NOMO-1 (cell line): ENCODE results near the gene PCARE.
"Not testable (repeated sequence)": the region's sequence is repeated elsewhere in the genome, so short reads cannot be mapped to it uniquely, and the experiment has no call there.

Experiments
- DNase-seq, 2 experiments: peaks; one replicate each; lab custom pipeline; 2025; ENCODE audit not compliant: unreplicated experiment in 2 of 2; lab: John Stamatoyannopoulos, UW

Gene PCARE

DNA sequence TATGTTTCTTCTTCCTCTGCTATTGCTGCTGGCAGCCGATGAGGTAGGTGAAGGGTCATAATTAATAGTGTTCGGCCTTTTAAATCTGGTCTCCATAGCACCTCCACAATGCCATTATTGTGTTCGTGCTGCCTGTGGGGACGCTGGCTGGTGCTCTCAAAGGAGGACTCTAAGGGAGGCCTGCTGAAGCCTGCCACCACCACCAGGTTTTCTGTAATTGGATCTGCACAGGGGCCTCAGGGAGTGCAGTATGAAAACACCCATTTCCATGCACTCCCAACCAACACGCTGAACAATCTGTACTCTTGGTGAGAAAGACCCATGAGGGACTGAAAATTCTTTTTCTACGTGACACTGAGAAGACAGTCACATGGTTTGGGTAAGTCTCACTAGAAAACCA is 23.2 kb upstream of the PCARE start:
- DNase-seq = no peak

DNA sequence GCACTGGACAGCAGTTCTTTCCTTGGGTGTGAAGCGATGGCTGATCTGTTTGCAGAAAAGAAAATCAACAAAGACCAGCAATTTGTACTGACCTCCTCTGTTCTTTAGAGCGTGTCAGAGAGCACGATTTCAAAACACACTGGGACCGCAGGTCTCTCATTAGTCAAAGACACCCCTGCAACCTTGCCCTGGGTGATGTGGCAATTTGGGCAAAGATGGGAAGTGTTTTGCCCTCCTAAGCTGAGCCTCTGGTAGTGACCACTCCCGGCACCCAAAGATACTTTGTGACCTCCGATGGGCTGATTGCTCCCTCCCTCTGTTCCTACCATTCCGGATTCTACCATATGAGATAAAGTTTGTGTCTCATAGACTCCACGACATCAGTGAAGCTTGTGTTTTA is 22.6 kb upstream of the PCARE start:
- DNase-seq = no peak

DNA sequence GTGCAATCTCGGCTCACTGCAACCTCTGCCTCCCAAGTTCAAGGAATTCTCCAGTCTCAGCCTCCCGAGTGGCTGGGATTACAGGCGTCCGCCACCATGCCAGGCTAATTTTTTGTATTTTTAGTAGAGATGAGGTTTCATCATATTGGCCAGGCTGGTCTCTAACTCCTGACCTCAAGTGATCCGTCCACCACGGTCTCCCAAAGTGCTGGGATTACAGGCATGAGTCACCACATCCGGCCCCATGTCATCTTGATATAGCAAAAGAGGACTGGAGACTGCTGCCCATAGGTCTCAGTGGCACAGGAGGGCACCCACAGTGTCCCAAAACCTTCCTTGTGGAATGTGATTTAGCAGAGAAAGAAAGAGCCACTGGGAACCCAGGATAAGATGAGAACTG is 16.0 kb upstream of the PCARE start:
- DNase-seq = not testable (repeated sequence)

DNA sequence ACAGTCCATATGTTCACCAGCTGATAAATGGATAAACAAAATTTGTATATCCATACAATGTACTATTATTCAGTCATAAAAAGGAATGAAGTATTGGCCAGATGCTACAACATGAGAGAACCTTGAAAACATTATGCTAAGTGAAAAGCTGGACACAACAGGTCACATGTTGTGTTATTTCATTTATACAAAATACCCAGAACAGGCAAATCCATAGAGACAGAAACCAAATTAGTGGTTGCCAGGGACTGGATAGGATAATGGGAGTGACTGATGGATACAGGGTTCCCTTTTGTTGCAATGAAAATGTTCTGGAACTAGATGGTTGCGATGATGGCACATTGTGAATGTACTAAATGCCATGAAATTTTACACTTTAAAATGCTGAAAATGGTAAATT is 10.2 kb upstream of the PCARE start:
- no peak for DNase-seq

DNA sequence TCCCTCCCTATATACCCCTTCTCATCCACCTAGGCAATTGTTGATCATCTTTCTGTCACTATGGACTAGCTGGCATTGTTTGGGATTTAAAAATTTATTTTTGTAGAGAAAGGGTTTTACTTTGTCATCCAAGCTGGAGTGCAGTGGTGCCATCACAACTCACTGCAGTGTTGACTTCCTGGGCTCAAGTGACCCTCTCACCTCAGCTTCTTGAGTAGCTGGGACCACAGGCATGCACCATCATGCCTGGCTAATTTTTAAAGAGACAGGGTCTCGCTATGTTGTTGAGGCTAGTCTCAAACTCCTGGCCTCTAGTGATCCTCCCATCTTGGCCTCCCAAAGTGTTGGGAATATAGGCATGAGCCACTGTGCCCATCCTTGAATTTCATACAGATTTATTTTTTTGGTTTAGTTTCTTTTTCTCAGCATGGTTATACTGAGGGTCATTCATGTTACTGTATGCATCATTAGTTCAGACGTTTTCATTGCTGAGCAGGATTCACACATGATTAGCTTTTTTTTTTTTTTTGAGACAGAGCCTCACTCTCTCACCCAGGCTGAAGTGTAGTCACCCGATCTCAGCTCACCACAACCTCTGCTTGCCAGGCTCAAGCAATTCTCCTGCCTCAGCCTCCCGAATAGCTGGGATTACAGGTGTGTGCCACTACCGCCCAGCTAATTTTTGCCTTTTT is 8.6 kb upstream of the PCARE start:
- no peak for DNase-seq

DNA sequence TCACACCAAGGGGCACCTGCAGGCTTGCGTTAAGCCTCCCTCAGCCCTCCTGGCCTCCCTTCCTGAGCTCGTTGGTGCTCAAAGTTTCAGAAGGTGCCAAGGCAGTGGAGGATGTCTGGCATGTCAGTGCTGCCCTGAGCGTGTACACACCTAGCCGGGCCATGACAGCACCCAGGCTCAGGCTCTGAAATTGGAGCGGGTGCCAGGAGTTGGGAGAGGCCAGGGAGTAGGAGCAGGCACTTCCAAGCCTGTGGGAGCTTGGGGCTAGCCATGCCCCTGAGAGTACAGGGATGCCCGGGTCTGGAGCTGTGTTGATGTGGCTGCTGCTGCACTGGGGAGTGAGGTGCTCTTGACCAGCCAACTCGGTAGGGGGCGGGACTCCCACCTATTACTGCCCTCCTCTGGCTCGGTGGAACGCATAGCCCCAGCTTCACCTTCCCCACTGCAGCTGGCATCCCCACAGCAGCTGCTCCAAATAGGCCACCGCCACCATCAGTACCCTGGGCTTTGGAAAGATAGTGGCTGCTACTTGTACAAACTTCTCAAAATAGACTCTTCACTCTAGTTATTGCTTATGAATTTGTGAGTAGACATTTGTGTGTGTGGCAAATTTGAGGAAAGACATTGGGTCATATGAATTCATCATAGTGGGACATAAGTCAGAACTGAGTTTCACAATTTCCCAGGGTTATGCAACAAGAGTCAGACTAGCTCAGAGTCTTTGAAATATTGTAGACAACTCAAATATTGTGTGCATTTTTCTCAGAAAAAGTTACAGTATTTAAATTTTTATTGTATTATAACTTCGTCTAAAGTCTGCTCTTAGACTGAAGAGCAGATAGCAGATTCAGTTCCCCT is 6.8 kb upstream of the PCARE start:
- peak; percentile 13 to 66 for DNase-seq

DNA sequence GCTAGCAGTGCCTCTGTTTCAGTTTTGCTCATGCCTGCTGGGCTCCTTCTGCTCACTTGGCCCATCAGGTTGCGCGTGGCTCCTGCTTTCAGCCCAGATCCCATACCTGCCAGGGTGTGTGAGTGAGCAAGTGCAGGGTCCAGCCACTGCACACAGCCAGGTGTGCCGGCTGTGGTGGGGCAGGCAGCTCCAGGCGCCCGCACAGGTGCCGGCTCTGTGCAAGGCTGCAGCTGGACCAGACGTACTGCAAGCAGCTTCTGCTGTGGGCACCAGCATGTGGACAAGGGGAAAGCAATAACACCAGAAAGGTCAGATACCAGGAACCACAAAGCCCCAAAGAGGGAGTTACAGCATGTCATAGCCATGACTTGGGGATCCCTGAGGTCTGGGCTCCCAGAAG is 5.6 kb upstream of the PCARE start:
- DNase-seq = no peak

DNA sequence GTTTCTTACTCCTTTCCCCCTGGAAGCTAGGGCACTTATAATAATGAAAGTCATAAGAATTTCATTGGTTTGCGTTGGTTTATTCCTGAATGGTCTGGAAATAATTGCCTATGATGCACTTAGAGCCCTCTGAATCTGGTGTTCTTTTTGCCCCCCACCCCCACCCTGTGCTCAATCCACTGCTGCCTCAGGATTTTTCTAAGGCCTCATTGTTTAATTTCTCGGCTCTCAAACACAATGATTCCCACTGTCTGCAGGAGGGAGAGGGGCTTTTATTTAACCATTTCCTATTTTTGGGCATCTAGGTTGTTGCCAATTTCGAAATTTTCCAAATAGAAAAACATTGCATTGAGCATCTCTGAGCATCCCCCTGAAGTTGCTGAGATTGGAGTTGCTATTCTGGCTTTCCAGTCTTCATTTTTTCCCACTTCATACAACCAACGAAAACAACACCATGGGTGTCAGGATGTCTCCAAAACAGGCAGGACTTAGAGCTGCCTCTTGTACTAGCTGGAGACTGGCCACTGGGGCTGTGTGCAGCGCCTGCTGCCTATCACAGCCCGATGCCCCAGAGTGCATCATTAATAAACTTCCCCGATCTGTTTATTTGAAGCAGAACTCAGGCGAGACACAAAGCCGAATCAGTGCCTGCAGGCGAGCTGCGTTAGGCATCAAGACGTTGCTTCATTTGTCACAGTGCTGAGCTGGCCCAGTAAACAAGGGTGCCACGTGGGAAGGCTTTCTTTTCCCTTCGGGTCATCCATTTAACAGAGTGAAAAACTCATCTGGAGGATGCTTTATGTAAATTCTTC is 1.8 kb upstream of the PCARE start:
- DNase-seq = no peak

DNA sequence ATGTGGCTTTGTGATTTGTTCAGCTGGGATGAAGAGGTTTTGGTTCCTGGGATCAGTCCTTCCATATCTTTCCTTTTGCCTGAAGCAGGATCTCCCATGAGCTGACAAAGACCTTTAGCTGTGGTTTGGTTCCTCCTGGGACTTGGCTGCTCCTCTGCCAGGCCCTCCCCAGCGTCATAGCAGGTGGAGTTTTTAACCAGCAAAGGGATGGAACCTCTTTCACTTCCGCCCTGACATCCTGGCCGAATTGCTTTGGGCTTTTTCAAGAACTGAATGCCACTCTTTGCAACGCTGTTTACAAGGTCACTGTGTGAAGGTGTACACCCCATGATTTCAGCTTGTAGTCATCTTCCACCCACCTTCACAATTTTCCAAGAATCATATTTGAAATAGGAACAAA is 390 bp downstream of the PCARE start:
- DNase-seq = peak in 1 of 2 experiments; percentile 12

DNA sequence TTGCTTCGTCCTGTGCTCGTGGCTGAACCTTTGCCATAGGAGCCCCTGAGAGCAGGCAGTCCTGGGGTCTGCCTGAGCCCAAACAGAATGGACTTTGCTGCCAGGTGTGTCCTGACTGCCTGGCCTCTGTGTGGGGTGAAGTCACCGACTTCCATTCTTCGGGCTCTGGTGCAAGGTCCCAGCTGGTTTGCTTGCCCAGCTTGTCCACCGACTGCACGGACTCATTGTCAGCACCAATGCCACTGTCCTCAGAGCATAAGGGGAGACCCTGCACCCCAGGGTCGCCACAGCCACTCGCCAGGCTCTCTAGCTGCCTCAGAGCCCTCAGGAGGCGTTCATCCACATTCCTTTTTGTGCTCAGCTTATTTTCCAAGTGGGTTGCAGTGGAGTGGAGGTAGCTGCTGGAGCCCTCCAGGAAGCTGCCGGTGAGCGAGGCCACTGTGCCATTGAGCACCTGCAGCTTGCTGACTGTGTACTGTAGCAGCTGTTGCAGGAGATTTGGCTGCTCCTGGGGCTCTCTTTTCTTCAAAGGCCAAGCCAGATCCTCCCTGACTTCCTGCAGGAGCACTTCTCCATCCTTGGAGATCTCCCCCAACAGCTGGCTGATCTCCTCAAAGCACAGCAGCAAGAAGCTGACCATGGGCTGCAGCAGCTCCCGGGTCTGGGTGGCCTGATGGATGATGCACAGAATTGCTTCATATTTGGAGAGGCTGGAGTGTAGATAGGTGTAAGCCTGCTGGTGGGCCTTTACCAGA is 1.2 kb downstream of the PCARE start:
- DNase-seq = no peak

DNA sequence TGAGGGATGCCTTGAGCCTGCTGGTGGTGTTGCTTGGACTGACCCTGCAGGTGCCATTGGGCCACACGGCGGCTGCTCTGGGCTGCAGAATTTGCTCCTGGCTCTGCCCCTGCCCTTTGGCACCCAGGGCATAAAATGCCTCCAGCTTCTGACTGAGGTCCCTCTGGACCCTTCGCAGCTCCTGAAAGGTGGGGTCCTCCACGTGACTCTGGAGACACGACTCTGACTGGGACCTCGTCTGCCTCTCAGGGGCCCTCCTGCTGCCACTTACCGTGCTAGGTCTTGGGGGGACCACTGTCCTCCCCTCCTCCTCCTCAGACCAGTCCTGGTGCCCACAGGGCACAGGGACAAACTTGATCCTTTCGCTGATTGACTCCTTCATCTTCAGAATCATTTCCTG is 2.1 kb downstream of the PCARE start:
- no peak for DNase-seq

DNA sequence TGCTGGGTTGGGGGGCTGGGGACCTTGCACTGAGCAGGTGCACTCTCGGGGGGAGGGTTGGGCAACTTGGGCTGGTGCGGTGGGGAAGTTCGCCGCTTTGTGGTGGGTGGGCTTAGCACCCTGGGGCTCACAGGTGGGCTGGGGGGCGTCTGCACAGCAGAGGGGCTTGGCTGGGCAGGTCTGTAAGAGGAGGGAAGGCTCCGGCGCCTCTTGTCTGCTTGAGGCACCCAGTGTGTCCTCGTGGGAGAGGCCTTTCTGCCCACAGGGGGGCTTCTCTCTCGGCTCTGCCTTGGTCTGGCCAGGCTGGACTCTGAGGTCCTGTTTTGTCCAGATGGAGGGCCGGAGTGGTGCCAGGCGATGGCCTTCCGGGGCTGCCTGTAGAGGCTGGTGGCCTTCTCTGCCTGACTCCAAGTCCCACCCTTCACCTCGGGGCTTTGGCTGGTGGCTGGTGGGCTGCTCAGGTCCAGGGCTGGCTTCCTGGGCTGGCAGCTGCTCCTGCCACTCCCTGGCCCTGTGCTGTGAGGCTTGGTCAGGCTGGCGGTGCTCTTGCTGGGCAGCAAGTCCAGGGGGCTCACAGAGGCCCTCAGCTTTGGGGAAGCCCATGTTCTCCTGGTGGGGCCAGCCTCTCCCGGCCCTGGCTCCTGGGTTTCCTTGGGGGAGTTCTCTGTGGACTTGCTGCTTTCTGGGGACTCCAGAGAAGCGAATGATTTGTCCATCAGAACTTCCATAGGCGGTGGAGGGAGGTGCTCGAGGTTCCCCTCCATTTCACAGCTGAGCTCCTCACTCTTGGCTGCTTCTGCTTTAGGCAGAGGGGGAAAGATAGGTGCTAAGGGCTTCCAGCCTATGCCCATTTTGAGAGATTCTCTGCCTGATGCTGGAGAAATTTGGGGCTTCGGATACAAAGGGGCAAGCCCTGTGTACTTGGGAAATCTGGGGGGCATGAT is 3.0 kb downstream of the PCARE start:
- no peak for DNase-seq

DNA sequence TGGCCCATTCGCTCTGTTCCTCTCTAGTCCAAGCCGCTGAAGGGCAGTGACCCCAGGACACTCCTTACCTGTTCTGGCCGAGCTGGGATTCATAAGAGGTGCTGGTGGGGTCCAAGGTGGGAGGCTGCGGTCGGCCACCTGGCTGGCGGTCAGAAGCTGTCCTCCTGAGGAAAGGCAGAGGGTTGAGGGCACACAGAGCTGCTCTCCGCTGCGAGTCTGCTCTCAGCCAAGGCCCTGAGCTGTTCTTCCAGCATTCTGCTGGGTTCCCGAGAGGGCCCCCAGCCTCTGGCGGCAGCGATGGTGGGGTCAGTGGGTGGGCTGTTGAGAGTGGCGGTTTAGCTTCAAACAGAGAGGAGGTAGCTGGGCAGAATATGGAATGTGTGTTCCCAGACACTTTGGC is 3.8 kb downstream of the PCARE start:
- DNase-seq = no peak

DNA sequence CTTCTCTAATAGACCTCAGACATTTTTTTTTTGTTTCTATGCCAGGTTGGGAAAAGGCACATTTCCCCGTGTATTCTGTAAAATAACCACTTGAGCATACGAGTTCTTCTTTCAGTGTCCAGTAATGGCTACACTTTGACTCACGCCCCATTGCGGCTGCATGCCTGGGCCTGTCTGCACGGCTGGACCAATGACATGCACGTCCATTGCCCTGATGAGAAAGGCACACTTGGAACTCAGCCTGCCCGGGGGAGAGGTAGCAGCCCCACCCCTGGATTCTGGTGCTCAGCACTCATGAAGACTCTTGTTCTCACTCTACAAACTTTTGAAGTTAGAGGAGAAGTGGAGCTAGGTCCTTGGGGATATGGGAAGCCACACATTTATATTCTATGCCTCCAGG is 5.8 kb downstream of the PCARE start:
- DNase-seq = no peak

DNA sequence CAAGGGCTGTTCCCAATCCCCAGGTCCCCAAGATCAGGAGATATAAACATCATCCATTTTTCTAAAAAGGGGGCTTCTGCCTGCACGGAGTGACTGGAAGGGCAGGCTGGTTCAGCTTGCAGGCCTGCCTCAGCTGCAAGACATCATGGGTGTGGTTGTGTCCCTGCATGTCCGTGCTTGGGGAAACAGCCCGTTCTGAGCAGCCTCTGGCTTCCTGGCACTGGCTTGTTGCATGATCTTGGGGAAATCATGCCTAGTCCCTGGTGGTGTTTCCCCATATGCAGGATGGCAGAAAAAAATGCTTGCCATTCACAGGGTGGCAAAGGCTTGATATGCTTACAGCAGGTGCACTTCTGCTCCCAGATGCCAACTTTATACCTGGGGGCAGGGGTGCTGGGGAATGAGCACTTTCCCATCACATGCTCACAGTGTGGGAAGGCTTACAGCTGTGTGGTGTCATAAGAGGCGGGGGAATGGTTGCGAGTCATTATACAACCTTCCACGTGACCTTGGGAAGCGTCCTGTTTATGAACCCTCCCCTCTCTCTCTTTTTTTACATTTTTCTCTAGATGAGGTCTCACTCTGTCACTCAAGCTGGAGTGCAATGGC is 7.2 kb downstream of the PCARE start:
- DNase-seq = no peak

DNA sequence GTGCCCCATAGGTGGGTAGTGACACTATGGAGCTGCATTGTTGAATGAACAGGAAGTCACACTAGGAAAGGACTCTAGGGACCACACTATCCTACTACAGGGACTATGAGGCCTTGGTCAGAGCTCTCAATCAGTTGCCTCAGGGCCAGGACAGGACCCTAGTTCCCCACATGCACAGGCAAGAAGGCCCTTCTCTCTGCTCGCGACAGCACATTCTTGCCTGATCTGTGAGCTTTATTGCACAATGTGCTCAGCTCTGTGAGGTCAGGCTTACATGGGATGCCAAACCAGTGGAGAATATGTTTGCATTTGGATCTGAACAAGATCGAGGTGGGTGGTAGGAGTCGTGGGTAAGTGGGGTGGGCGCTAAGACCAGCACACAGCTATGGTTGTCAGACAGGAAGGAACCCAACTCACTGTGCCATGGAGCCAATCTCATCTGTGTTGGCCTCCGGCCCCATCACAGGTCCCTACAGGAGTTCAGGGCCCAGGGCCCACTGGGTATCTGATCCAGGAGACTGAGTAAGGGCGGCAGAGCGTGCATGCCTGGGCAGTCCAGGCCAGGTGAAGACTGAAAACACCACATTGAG is 8.0 kb downstream of the PCARE start:
- DNase-seq = no peak

DNA sequence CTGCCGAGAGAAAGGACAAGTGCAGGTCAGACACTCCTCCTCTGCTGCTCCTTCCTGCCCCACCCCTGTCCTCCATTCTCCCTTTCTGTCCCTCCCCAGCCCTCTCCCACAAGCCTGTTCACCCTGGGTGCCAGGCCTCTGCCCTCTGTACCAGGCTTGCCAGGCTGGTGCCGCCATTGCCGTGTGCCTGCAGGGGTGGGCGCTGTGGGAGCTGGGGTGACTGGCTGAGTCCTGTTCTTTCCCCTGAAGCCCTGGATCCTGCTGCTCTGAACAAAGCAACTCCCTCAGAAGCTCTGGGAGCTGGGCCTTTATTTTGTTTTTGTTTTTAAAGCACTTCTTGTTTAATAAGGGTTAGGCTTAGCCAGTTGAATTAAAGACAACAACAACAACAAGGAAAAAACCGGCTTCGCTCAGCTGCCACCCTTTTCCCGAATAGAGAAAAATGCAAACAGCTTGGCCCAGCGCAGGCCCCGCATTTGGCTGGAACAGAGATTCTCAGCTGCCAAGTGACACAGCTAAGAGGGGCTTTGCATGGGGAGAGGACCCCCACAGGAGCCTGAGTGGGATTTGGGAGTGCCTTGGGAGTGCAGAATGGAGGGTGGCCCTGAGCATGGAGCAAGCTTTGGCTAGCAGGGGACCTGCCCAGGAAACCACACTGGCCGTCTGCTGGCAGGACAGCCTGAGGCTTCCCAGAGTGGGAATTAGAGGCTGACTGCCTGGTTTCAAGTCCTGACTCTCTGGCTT is 9.1 kb downstream of the PCARE start:
- no peak for DNase-seq

DNA sequence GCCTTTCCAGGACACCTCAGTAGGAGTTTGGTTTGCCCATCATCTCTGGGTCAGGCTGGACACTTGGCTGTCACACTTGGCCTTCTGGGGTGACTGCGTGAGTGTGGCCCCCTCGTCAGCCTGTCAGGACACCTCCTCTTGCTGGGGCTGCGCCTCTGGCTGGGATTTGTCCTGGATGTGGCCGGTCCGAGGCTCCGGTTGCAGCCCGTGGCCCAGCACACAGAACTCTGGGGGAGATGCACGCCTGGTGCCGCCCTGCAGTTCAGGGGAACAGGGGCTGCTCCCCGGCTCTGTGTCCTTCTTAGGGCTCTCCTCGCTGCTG is 9.6 kb downstream of the PCARE start:
- DNase-seq = no peak
